AG09309 (cell line): ENCODE measurements around the gene RHOG.
A peak's percentile ranks its signal among the peaks of the same experiment; 100 is the strongest.
"Not testable (repeated sequence)": the region's sequence is repeated elsewhere in the genome, so short reads cannot be mapped to it uniquely, and the experiment has no call there.

Source experiments
- DNase-seq: peaks from one replicate; pipeline ENCODE4 v3.0.0-alpha.2; 2010; ENCODE audit warnings: low read depth
- H3K4me3 ChIP-seq: 2 replicates; pipeline ENCODE4 v1.5.1; 2011; ENCODE audit warnings: mild to moderate bottlenecking, low read depth, low read length, moderate library complexity; ENCODE audit not compliant: control insufficient read depth
- CTCF ChIP-seq: IDR thresholded peaks from 2 replicates; pipeline ENCODE4 v1.5.1; 2011; ENCODE audit warnings: mild to moderate bottlenecking, low read depth, low read length, inconsistent platforms; ENCODE audit not compliant: insufficient read depth, control insufficient read depth; ENCODE audit errors: missing control alignments

The RHOG gene

GRCh38 chr11:3796002-3796311 is 44.8 kb downstream of the RHOG start:
- H3K4me3 ChIP-seq: peak overlapping the region; percentile 67
- no peak for DNase-seq
- TF ChIP-seq CTCF: no peak

- no peak for DNase-seq
- no peak for TF ChIP-seq CTCF
- H3K4me3 ChIP-seq: peak overlapping the region; percentile 67; the same call in 1 of the 2 replicates
Observed at GRCh38 chr11:3795131-3796001, 45.4 kb downstream of the RHOG start.

GRCh38 chr11:3794387-3794786 is 46.4 kb downstream of the RHOG start:
- not testable (repeated sequence) for H3K4me3 ChIP-seq, DNase-seq

- no peak for TF ChIP-seq CTCF
- no peak overlapping the region for H3K4me3 ChIP-seq
- no peak for DNase-seq
Observed at GRCh38 chr11:3786781-3787428, 53.9 kb downstream of the RHOG start.

- no peak for DNase-seq
- no peak for TF ChIP-seq CTCF
- no peak overlapping the region for H3K4me3 ChIP-seq
Observed at GRCh38 chr11:3783611-3784010, 57.1 kb downstream of the RHOG start.

- H3K4me3 ChIP-seq: no peak overlapping the region
- no peak for DNase-seq
- TF ChIP-seq CTCF: no peak
Observed at GRCh38 chr11:3782963-3783362, 57.8 kb downstream of the RHOG start.

- no peak overlapping the region for H3K4me3 ChIP-seq
- no peak for TF ChIP-seq CTCF
- DNase-seq: no peak
Observed at GRCh38 chr11:3781423-3781822, 59.3 kb downstream of the RHOG start.
